ENCODE measurements around the gene OTULINL. TPM values are rescaled to one million over a fixed set of nuclear protein-coding genes. Genes with fewer than 3 reads are reported as not detected.

OTULINL gene
- total RNA-seq, 1 experiment from 2014 or later = 12.3 TPM

DNA sequence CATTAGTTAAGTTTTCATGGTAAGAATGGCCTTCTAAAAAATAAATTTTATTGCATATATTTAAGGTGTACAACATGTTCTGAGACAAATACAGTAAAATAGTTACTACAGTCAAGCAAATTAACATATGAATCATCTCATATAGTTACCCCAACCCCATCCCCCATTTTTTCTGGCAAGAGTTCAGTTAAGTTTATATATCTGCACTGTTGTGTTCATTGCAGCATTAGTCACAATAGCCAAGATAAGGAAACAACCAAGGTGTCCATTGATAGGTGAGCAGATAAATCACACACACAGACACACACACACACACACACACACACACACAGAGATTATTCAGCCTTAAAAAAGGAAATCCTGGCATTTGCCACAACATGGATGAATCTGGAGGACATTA, 45.7 kb downstream of the OTULINL start (continued):
- TF ChIP-seq, protein P1, sequence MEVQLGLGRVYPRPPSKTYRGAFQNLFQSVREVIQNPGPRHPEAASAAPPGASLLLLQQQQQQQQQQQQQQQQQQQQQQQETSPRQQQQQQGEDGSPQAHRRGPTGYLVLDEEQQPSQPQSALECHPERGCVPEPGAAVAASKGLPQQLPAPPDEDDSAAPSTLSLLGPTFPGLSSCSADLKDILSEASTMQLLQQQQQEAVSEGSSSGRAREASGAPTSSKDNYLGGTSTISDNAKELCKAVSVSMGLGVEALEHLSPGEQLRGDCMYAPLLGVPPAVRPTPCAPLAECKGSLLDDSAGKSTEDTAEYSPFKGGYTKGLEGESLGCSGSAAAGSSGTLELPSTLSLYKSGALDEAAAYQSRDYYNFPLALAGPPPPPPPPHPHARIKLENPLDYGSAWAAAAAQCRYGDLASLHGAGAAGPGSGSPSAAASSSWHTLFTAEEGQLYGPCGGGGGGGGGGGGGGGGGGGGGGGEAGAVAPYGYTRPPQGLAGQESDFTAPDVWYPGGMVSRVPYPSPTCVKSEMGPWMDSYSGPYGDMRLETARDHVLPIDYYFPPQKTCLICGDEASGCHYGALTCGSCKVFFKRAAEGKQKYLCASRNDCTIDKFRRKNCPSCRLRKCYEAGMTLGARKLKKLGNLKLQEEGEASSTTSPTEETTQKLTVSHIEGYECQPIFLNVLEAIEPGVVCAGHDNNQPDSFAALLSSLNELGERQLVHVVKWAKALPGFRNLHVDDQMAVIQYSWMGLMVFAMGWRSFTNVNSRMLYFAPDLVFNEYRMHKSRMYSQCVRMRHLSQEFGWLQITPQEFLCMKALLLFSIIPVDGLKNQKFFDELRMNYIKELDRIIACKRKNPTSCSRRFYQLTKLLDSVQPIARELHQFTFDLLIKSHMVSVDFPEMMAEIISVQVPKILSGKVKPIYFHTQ (CRISPR knock-in tag; IDR thresholded peaks at IDR 0.05) = no peak
- TF ChIP-seq MXD4 (CRISPR knock-in tag; IDR thresholded peaks at IDR 0.05; ENCODE audit: borderline replicate concordance) = no peak
- TF ChIP-seq, protein P2, sequence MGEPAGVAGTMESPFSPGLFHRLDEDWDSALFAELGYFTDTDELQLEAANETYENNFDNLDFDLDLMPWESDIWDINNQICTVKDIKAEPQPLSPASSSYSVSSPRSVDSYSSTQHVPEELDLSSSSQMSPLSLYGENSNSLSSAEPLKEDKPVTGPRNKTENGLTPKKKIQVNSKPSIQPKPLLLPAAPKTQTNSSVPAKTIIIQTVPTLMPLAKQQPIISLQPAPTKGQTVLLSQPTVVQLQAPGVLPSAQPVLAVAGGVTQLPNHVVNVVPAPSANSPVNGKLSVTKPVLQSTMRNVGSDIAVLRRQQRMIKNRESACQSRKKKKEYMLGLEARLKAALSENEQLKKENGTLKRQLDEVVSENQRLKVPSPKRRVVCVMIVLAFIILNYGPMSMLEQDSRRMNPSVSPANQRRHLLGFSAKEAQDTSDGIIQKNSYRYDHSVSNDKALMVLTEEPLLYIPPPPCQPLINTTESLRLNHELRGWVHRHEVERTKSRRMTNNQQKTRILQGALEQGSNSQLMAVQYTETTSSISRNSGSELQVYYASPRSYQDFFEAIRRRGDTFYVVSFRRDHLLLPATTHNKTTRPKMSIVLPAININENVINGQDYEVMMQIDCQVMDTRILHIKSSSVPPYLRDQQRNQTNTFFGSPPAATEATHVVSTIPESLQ (CRISPR knock-in tag; IDR thresholded peaks at IDR 0.05) = no peak

DNA sequence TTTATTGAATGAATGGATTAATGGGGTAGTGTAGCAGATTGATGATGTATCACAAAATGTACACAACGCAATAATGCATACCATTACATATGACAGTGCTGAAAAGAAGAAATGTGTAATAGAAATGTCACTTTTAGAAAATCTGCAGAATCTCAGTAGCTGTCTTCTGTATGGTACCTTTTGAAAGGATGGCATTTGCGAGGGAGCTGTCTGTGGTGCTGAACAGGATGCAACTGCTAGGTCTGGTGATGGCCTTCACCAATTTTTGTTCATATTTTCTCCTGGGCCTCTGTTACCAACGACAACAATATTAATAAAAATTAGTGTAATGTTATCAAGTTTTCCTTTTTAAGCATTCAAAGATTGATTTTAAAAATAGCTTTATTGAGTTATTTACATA, 46.8 kb downstream of the OTULINL start:
- no peaks in the 10 kb centered on the region for H3K36me3 Mint-ChIP-seq
- ATAC-seq (peak; percentile 53; the same call in 1 of the 2 replicates), DNase-seq (ENCODE audit: low spot score) (peak; percentile 65)
- no peak overlapping the region for H3K27ac Mint-ChIP-seq
- peaks cover 4% of the 10 kb centered on the region for H3K4me1 Mint-ChIP-seq
- no peak overlapping the region for H3K4me3 Mint-ChIP-seq
- POLR2A ChIA-PET = no interaction called here
- TF ChIP-seq FOXP1 (CRISPR knock-in tag; IDR thresholded peaks at IDR 0.05; ENCODE audit: borderline replicate concordance) (no peak), ZNF232 (CRISPR knock-in tag; IDR thresholded peaks at IDR 0.05) (peak; percentile 34; the same call in 1 of the 2 replicates), ZNF263 (CRISPR knock-in tag; IDR thresholded peaks at IDR 0.05; ENCODE audit: low read depth) (no peak)
- TF ChIP-seq, protein P3, sequence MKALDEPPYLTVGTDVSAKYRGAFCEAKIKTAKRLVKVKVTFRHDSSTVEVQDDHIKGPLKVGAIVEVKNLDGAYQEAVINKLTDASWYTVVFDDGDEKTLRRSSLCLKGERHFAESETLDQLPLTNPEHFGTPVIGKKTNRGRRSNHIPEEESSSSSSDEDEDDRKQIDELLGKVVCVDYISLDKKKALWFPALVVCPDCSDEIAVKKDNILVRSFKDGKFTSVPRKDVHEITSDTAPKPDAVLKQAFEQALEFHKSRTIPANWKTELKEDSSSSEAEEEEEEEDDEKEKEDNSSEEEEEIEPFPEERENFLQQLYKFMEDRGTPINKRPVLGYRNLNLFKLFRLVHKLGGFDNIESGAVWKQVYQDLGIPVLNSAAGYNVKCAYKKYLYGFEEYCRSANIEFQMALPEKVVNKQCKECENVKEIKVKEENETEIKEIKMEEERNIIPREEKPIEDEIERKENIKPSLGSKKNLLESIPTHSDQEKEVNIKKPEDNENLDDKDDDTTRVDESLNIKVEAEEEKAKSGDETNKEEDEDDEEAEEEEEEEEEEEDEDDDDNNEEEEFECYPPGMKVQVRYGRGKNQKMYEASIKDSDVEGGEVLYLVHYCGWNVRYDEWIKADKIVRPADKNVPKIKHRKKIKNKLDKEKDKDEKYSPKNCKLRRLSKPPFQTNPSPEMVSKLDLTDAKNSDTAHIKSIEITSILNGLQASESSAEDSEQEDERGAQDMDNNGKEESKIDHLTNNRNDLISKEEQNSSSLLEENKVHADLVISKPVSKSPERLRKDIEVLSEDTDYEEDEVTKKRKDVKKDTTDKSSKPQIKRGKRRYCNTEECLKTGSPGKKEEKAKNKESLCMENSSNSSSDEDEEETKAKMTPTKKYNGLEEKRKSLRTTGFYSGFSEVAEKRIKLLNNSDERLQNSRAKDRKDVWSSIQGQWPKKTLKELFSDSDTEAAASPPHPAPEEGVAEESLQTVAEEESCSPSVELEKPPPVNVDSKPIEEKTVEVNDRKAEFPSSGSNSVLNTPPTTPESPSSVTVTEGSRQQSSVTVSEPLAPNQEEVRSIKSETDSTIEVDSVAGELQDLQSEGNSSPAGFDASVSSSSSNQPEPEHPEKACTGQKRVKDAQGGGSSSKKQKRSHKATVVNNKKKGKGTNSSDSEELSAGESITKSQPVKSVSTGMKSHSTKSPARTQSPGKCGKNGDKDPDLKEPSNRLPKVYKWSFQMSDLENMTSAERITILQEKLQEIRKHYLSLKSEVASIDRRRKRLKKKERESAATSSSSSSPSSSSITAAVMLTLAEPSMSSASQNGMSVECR (CRISPR knock-in tag; IDR thresholded peaks at IDR 0.05; ENCODE audit: borderline replicate concordance) = 0 out of 2 replicates have a peak, but pooled peaks have one; percentile 29
- no peaks in the 10 kb centered on the region for H3K27me3 Mint-ChIP-seq (ENCODE audit: low read depth)
- CTCF ChIA-PET = interaction anchor here (0.7 kb wide), 1 partner anchor 264 kb away, joined by 3 read pairs; no protein-coding TSS in a partner anchor
- H3K9me3 Mint-ChIP-seq = no peaks in the 10 kb centered on the region

DNA sequence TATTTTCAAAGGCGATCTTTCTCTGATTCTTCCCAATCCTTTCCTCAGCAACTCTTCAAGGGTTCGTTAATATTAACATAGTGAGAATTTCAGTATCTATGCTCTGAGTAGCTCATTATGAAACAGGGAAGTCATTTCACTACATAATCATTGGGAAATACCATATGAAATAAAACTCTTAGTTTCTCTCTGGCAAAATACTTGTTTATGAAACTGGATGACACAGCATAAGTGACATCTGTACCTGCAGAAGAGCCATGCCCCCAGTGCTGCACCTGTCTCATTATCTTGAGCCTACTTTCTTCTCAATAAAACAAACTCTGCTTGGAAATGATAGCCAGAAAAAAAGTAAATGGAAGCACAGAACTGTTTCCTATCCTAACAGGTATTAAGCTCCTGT, 49.1 kb downstream of the OTULINL start:
- no peaks in the 10 kb centered on the region for H3K9me3 Mint-ChIP-seq
- TF ChIP-seq RORB (CRISPR knock-in tag; IDR thresholded peaks at IDR 0.05) (no peak), NR1H2 (CRISPR knock-in tag; IDR thresholded peaks at IDR 0.05) (no peak)
- H3K4me1 Mint-ChIP-seq = peaks cover 4% of the 10 kb centered on the region
- no peak overlapping the region for H3K4me3 Mint-ChIP-seq
- CTCF ChIA-PET = no interaction called here
- H3K36me3 Mint-ChIP-seq = no peaks in the 10 kb centered on the region
- ATAC-seq = no peak
- no peak for DNase-seq (ENCODE audit: low spot score)
- no peak overlapping the region for H3K27ac Mint-ChIP-seq
- POLR2A ChIA-PET = no interaction called here
- no peaks in the 10 kb centered on the region for H3K27me3 Mint-ChIP-seq (ENCODE audit: low read depth)

DNA sequence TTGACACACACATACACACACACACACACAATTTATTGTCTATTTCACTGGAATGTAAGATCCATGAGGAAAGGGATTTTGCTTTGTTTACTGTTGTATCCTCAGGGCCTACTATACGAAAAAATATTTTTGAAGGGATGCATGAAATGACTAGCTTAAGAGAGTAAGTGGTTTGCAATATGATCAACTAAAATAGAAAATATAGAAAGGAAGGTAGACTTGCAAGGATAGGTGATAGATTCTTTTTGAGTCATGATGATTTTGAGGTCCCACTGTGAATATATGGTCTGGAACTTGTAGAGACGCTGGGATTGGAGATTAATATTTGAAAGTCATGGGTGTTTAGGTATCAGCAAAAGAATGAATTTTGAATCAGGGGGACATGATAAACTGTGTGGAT, 54.1 kb downstream of the OTULINL start:
- Mint-ChIP-seq H3K36me3 (no peaks in the 10 kb centered on the region), H3K4me1 (no peaks in the 10 kb centered on the region), H3K9me3 (no peaks in the 10 kb centered on the region), H3K4me3 (no peak overlapping the region), H3K27ac (no peak overlapping the region), H3K27me3 (ENCODE audit: low read depth) (no peaks in the 10 kb centered on the region)
- DNase-seq (ENCODE audit: low spot score) (no peak), ATAC-seq (no peak)
- TF ChIP-seq OVOL2 (CRISPR knock-in tag; IDR thresholded peaks at IDR 0.05; ENCODE audit: borderline replicate concordance) (no peak), NFATC4 (CRISPR knock-in tag; IDR thresholded peaks at IDR 0.05) (no peak), FOXP1 (CRISPR knock-in tag; IDR thresholded peaks at IDR 0.05; ENCODE audit: borderline replicate concordance) (no peak), ZNF219 (CRISPR knock-in tag; IDR thresholded peaks at IDR 0.05; ENCODE audit: borderline replicate concordance) (no peak), NFYB (CRISPR knock-in tag; conservative IDR thresholded peaks at IDR 0.05; ENCODE audit: low read depth) (no peak)
- TF ChIP-seq, protein P4, sequence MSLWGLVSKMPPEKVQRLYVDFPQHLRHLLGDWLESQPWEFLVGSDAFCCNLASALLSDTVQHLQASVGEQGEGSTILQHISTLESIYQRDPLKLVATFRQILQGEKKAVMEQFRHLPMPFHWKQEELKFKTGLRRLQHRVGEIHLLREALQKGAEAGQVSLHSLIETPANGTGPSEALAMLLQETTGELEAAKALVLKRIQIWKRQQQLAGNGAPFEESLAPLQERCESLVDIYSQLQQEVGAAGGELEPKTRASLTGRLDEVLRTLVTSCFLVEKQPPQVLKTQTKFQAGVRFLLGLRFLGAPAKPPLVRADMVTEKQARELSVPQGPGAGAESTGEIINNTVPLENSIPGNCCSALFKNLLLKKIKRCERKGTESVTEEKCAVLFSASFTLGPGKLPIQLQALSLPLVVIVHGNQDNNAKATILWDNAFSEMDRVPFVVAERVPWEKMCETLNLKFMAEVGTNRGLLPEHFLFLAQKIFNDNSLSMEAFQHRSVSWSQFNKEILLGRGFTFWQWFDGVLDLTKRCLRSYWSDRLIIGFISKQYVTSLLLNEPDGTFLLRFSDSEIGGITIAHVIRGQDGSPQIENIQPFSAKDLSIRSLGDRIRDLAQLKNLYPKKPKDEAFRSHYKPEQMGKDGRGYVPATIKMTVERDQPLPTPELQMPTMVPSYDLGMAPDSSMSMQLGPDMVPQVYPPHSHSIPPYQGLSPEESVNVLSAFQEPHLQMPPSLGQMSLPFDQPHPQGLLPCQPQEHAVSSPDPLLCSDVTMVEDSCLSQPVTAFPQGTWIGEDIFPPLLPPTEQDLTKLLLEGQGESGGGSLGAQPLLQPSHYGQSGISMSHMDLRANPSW (CRISPR knock-in tag; conservative IDR thresholded peaks at IDR 0.05; ENCODE audit: low read depth) = no peak
- TF ChIP-seq, protein P1 (CRISPR knock-in tag; IDR thresholded peaks at IDR 0.05) = no peak
- POLR2A ChIA-PET = no interaction called here
- CTCF ChIA-PET = interaction anchor here (1.7 kb wide), 1 partner anchor 13 kb away, joined by 6 read pairs; no protein-coding TSS in a partner anchor

Data from WTC11 (cell line).